Measurements from ENCODE around the gene HIVEP3.

Gene HIVEP3

DNA sequence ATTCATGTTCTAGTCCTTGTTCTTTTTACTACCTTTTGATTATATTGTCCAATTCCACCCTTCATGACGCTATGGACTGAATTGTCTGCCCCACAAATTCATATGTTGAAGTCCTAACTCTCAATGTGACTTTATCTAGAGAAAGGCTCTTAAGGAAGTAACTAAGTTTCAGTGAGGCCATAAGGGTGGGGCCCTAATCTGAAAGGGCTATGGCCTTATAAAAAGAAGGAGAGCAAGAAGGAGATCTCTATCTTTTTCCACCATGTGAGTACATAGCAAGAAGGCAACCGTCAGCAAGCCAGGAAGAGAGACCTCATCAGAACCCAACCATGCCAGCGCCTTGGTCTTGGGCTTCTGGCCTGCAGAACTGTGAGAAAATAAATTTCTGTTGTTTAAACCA lies 95.9 kb downstream of the HIVEP3 start:
- no peak overlapping the region for H3K4me3 ChIP-seq (ENCODE audit: low read length)
- TF ChIP-seq, protein P1, sequence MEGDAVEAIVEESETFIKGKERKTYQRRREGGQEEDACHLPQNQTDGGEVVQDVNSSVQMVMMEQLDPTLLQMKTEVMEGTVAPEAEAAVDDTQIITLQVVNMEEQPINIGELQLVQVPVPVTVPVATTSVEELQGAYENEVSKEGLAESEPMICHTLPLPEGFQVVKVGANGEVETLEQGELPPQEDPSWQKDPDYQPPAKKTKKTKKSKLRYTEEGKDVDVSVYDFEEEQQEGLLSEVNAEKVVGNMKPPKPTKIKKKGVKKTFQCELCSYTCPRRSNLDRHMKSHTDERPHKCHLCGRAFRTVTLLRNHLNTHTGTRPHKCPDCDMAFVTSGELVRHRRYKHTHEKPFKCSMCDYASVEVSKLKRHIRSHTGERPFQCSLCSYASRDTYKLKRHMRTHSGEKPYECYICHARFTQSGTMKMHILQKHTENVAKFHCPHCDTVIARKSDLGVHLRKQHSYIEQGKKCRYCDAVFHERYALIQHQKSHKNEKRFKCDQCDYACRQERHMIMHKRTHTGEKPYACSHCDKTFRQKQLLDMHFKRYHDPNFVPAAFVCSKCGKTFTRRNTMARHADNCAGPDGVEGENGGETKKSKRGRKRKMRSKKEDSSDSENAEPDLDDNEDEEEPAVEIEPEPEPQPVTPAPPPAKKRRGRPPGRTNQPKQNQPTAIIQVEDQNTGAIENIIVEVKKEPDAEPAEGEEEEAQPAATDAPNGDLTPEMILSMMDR (IDR thresholded peaks at IDR 0.05; ENCODE audit: insufficient read depth, low read depth, low read length, missing control alignments) = no peak
- no peak for DNase-seq (ENCODE audit: low read depth)

DNA sequence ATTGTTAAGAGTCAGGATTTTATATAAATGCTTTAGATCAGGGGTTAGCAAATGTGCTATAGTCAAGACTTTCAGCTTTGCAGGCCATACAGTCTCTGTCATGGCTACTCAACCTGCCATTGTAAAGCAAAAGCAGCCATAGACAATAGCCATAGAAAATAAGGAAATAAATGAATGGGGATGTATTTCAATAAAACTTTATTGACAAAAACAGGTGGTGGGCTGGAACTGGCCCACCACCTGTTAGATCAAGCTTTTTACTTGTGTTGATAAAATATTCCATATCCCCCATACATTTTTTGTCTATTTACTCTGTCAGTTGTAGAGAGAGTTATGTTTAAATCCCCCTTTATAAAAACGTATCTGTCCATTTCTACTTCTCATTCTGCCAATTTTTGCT lies 98.9 kb downstream of the HIVEP3 start:
- TF ChIP-seq, protein P1 (IDR thresholded peaks at IDR 0.05; ENCODE audit: insufficient read depth, low read depth, low read length, missing control alignments) = no peak
- no peak overlapping the region for H3K4me3 ChIP-seq (ENCODE audit: low read length)
- no peak for DNase-seq (ENCODE audit: low read depth)

DNA sequence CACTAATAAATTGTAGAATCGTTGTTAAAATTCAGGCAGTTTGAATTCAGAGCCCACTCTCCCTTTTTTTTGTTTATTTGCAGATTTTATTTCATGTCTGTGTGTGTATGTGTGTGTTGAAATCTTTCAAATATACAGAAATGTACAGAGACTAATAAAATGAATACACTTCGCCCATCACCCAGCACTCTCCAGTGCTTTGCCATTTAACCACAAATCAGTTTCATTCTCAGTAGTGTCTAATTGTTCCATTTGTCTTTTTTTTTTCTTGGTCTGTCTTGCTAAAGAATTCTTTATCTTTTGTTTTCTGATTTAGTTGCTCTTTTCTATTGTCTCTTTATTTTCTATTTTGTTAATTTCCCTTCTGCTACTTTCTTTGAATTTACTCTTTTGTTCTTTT lies 99.7 kb downstream of the HIVEP3 start:
- DNase-seq (ENCODE audit: low read depth) = no peak
- H3K4me3 ChIP-seq (ENCODE audit: low read length) = no peak overlapping the region
- TF ChIP-seq, protein P1 (IDR thresholded peaks at IDR 0.05; ENCODE audit: insufficient read depth, low read depth, low read length, missing control alignments) = no peak

DNA sequence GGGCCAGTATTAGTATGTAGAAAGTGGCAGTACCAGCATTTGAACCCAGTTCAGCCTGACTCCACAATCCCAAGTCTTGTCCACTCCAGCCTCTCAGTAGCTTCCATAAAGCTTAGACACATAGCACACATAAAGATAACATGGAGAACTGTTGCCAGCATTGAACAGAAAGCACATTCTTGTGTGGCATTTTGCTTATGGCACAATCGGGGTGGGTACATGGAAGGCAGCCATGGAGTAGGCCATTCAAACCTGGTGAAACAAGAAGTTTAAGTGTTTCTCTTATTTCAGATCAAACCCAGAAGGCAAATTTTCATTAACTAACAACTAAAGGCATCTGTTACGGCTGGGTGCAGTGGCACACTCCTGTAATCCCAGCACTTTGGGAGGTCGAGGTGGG lies 102.7 kb downstream of the HIVEP3 start:
- H3K4me3 ChIP-seq (ENCODE audit: low read length) = no peak overlapping the region
- no peak for DNase-seq (ENCODE audit: low read depth)
- TF ChIP-seq, protein P1 (IDR thresholded peaks at IDR 0.05; ENCODE audit: insufficient read depth, low read depth, low read length, missing control alignments) = no peak

DNA sequence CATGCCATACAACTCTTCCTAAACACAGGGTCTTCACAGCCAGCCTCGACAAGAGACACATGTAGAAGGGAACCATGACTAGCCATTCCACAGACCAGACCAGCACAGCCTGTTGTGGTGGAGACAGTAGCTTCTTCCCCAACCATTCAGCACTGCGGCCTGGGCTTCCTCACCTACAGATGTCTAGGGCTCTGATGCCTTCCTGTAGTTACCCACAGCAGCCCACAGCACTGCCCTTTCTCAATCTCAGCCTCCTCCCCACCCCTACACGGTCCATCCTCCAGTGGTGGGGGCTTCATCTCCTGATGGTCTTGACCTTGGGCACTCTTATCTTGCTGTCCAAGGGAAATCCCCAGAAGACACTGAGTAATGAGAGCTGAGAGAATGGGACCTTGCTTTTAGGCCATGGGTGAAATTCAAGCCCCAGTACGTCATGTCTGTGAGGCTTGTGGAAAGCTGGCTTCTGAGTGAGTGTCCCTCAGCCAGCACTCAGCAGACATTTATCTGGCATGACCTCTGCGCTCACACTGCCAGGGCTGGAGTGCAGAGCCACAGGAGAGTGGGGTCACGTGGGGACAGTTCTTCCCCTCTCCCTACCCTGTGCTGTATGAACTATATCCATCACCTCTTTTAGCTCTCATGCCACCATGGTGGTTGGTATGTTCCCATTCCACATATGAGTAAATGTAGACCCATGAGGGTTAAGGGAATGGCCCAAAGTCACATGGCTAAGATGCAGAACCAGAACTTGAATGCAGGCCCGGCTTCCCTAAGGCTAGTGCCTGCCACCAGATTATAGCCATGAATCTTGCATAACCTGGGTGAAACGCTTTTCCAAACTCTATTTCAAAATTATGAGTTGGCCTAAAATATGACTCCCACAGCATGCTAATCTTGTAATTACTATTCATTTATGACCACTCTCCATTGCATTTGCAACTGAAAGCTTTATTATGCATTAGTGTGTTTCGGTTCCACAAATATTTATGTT lies 104.7 kb downstream of the HIVEP3 start:
- no peak for DNase-seq (ENCODE audit: low read depth)
- TF ChIP-seq, protein P1 (IDR thresholded peaks at IDR 0.05; ENCODE audit: insufficient read depth, low read depth, low read length, missing control alignments) = no peak
- no peak overlapping the region for H3K4me3 ChIP-seq (ENCODE audit: low read length)

DNA sequence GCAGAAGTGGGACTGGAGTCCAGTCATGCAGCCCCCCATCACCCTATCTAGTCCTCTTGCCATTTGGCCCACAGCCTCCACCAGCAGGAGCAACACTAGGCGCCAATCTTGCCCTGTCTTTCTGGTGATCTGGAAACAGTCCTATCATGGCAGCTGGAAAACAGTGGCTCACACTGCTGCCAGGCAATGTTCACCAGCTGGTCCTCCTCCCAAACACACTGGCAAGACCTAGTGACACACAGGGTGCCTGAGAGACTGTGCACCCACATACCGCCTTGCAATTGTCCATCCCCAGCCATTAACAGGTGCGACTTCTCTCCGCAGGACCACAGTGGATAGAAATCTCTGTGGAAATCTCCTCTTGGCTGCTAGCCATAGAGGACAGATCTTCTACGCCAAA lies 105.5 kb downstream of the HIVEP3 start:
- no peak for DNase-seq (ENCODE audit: low read depth)
- no peak overlapping the region for H3K4me3 ChIP-seq (ENCODE audit: low read length)
- TF ChIP-seq, protein P1 (IDR thresholded peaks at IDR 0.05; ENCODE audit: insufficient read depth, low read depth, low read length, missing control alignments) = no peak

All from epithelial cell of esophagus (primary cell).